Nucleus accumbens (tissue), 56 donors: ENCODE measurements around the gene GATA5.

Experiments used
- DNase-seq, 56 donors: peaks; one replicate each; lab custom pipeline; 2025; lab: John Stamatoyannopoulos, UW

Gene GATA5

DNA sequence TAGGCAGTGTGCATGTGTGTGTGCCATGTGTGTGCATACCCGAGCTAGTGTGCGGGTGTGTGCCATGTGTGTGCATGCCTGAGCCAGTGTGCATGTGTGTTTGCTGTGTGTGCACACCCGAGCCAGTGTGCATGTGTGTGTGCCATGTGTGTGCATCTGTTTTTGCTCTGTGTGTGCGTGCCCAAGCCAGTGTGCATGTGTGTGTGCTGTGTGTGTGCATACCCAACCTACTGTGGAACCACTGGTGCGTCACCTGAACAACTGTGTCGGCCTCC, 54.1 kb downstream of the GATA5 start:
- DNase-seq: no peak

DNA sequence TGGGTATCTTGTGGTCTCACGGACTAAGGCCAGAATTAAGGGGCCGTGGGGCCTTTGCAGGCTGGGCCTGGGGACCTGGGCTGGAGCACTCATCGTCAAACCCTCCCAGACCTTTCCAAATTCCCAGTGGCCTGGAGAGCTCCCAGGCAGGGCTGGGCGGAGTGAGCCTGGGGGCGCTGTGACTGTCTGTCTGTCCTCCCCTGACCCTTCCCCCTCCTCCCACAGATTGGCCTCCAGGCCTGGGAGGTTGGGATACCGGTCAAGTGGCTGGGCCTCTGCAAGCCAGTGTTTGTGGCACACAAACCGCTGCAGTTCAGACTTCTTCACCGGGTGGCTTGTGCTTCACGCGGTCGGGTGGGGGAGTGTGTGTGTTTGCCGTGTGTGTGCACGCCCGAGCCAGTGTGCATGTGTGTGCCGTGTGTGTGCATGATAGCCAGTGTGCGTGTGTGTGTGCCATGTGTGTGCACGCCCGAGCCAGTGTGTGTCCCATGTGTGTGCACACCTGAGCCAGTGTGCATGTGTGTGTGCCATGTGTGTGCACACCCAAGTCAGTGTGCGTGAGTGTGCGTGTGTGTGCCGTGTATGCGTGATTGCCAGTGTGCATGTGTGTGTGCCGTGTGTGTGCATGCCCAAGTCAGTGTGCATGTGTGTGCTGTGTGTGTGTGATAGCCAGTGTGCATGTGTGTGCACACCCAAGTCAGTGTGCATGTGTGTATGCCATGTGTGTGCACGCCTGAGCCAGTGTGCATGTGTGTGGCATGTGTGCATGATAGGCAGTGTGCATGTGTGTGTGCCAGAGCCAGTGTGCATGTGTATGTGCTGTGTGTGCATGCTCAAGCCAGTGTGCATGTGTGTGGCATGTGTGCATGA, 54.7 kb downstream of the GATA5 start:
- no peak for DNase-seq

DNA sequence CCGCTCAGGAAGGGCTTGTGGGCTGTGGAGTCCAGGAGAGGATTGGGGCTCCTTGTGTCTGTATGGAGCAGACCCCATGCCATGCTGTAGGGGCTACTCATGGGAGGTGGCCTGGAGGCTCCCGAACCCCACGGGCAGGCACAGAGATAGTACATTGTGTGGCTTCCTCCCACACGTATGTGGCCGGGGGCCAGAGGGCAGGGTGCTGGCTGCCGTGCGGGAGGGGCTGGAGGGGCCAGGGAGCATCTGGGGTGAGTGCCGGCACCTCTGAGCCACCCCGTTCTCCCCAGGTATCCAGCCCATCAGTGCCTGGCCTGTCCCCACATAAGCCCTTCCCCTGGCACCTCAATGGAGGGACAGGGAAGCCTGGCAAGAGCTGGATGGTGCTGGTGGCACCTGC, 56.0 kb downstream of the GATA5 start:
- DNase-seq: no peak

DNA sequence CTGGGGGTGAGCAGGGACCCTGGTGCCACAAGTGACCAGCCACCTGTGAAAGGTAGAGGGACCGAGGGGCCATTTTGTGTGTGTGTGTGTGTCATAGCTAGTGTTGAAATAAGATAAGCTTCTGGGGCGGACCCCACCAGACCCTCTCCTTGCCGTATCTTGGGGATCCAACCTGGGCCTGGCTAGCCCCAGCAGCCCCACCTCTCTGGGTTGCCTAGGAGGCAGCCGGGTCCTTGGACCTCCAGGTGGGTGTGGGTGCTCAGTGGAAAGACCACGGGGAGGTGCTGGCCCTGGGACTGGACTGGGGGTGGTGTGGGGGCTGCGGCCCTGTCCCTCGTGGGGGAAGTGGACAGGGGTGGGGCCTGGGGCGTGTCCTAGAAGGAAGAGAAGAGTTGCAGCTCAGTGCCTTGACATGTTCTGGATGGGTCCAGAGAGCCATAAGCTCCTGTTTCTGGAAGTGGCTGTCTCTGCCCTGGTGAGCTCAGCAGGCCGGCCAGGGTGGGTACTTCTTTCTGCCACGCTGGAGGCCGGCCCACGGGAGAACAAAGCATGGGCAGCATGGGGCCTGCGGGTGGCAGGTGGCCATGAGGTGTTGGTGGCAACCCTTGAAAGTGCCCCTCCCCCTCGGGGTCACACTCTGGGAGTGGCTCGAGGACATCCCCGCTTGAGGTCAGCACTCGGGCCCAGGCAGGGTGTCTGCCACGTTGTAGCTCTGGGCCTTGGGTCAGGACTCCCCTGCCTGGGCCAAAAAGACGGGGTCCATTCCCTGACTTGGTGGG, 56.9 kb downstream of the GATA5 start:
- DNase-seq: no peak

DNA sequence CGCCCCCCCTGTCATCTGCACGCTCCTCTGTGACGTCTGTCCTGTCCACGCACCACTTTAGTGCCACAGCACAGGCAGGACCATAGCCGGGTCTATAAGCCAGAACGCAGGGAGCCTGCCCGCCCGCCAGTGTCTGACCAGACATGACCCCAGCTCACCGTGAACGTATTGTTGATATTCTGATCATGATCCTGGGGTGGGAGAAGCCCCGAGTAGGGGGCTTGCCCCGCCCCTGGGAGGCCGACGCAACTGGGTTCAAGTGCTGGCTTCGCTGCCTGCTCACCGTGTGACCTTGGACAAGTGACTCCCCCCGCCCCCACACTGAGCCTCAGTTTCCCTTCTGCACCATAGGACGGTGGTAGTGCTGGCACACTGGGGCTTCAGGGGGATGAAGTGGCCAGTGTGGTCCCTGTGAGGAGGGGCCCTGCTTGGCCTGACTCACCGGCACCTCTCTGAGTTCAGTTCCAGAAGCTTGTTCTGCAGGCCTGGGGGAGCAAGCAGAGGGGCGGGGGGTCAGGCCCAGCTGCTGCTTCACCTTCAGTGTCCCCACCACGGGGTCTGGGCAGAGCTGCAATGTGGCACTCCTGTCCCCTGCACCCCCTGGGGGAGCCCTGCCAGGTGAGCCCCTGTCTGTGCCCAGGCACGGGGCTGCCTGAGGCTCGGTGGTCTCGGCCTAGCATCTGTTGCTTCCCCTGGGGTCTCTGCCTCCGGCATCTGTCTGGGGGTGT, 57.6 kb downstream of the GATA5 start:
- DNase-seq: no peak

DNA sequence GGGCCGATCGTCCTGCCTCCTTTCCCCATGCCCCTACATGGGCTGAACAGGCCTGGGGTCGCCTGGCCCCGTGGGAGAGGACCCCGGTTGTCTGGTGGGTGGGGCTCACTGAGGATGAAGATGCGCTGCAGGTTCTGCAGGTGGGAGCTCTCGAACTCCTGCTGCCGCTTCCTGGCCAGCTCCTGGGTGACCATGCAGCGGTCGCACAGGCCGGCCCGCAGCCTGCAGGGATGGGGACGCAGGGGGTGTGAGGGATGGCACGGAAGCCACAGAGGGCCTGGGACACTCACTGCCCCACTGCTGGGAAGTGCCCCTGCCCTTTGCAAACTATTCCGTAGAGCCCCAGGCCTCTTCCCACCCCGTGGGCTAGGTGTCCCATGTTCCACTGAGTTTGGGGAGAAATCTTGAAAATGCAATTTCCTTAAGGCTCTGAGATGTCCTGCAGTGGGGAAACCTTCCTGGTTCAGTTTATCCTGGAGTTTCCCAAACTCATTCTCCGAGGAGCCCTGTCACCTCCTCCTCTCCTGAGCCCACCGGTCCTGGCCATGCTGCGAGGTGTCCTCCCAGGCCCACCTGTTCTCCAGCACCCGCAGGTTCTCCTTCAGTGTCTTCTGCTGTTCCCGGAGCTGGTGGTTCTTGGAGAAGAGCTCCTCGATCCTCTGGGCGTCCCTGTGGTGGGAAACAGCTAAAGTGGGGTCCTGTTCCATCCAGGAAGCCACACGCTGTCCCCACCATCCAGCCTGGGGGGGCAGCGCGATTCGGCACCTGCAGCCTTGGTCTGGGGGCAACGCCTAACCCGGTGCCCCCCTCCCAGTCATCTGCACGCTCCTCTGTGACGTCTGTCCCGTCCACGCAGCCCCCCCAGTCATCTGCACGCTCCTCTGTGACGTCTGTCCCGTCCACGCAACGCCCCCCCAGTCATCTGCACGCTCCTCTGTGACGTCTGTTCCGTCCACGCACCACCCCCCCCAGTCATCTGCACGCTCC, 58.9 kb downstream of the GATA5 start:
- DNase-seq: no peak

DNA sequence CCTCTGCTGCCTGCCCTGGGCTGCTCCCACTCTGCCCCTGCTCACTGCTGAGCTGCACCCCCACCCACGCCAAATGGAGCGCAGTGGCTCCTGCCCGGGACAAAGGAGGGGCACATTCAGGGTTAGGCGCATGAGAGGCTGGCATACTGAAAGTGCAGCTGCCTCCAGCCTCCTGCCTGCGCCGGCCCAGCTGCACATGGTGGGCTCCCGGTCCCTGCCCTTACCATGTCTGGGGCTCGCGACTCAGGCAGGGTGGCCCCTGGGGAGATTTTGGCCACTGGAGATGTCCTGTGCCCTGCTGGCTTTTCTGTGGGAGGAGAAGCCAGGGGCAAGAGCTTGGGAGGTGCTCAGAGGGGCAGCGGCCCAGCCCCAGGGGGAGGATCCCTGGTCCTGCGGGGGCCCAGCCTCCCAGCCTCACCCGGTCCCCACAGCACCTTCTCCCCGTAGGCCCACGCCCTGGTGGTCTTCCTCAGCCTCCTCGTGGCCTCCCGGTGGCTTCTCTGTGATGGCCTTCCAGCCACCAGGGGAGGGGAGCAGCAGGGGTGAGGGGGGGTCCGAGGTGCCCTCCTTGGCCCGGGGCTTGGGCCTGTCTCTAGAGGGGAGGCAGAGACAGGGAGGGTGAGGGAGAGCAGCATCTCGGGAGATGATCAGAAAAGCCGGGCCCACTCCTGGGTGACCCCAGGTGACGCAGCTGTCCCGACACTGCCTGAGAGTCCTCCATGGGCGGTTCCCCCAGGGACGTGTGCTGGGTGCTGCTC, 60.3 kb downstream of the GATA5 start:
- DNase-seq: no peak

DNA sequence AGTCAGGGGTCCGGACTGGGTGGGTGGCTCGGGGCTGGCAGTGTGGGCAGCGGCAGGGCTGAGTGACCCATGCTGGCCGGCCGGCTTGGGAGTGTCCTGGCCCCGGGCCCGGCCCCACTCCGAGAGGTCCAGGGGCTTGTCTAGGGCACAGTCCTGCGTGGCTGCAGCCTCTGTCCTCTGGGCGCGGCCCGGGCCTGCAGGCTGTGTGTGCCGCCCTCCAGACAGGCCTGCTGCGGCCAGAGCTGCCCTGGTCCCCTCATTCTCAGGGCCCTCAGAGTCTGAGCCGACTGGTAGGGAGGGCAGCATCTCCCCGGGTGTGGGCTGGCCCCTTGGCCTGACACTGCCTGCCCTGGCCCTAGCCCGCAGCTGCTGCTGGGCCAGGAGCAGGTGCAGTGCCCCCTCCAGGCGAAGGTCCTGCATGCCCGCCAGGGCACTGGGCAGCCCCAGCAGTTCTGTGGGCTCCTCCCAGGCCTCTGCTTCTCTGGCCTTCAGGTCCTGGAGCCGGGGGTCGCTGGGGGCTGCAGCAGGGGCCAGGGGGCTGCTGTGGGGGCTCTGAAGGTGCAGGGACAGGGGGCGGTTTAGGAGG, 61.8 kb downstream of the GATA5 start:
- DNase-seq: no peak
